Renal pelvis (tissue), 12 donors: ENCODE data around the gene ZYG11A. TPM values are rescaled to one million over a fixed set of nuclear protein-coding genes. Genes with fewer than 3 reads are reported as not detected.
A peak's percentile ranks its signal among the peaks of the same experiment; 100 is the strongest.
"Not testable (repeated sequence)": the region's sequence is repeated elsewhere in the genome, so short reads cannot be mapped to it uniquely, and the experiment has no call there.

Experiments used
- DNase-seq: peaks from one replicate; pipeline ENCODE4 v3.0.0-alpha.2; 2013
- long read RNA-seq, 16 experiments: transcript quantifications; one replicate each; lab custom pipeline, GENCODE V29; 2026
- polyA plus RNA-seq, 3 donors: library from polyadenylated mRNA; unstranded; fragments of 120-200 nt; gene quantifications; one replicate each; pipeline ENCODE4 v1.2.1, GENCODE V29; 2013; ENCODE audit not compliant: insufficient read length in 3 of 3

Gene ZYG11A
- polyA plus RNA-seq, result under 1 TPM; 0.17 to 0.27 (median 0.18) TPM
- long read RNA-seq, donor 1, result 0 reads
- long read RNA-seq, donor 2, result 0 reads
- long read RNA-seq, donor 3, partial matches to known transcripts, result 5 of 24 reads
- long read RNA-seq, donor 3, other reads (novel, unspliced or antisense), result 19 of 24 reads
- long read RNA-seq, donor 4, result 0 reads
- long read RNA-seq, donor 5, result 0 reads
- long read RNA-seq, donor 6, result 0 reads
- long read RNA-seq, donor 7, result 0 reads
- long read RNA-seq, donor 8, result 0 reads
- long read RNA-seq, donor 9, partial matches to known transcripts, result 25 of 75 reads
- long read RNA-seq, donor 9, other reads (novel, unspliced or antisense), result 50 of 75 reads
- long read RNA-seq, donor 10, result 0 reads
- long read RNA-seq, donor 11, result 0 reads
- long read RNA-seq, donor 12, result 0 reads
- long read RNA-seq, donor 13, result 0 reads
- long read RNA-seq, donor 14, result 0 reads
- long read RNA-seq, donor 15, result 0 reads
- long read RNA-seq, donor 16, partial matches to known transcripts, result 33 of 49 reads
- long read RNA-seq, donor 16, other reads (novel, unspliced or antisense), result 16 of 49 reads

GRCh38 chr1:52842643-52843310 is at the start of gene ZYG11A:
Gene ZYG11A (plus strand): TSS chr1:52842760. CDS start chr1:52842884, 124 bp downstream.
- DNase-seq, result peak; percentile 60

DNA sequence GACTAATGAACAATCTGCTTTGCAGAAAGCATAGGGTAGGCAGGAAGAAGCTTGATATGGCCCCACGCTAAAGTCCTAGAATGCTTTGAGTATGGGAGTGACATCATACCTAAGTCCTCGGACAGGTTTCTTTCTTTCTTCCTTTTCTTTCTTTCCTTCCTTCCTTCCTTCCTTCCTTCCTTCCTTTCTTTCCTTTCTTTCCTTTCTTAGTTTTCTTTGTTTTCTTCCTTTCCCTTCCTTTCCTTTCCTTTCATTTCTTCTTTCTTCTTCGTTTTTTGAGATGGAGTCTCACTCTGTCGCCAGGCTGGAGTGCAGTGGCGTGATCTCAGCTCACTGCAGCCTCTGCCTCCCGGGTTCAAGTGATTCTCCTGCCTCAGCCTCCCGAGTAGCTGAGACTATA is 48.8 kb upstream of the ZYG11A start:
- DNase-seq, result not testable (repeated sequence)

DNA sequence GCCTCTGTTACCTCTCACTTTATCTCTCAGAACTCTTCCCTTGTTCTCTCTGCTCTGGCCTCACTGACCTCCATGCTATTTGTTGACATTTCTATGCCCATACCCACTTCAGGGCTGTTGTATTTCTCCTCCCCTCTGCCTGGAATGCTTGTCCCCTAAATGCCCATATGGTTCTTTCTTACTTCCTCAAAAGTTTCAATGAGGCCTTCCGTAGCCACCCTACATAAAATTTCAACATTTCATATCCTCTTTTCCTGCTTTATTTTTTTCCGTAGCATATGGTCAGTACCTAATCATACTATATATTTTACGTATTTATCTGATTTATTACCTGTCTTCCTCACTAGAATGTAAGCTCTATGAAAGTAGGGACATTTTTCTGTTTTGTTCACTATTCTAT is 47.1 kb upstream of the ZYG11A start:
- no peak for DNase-seq

DNA sequence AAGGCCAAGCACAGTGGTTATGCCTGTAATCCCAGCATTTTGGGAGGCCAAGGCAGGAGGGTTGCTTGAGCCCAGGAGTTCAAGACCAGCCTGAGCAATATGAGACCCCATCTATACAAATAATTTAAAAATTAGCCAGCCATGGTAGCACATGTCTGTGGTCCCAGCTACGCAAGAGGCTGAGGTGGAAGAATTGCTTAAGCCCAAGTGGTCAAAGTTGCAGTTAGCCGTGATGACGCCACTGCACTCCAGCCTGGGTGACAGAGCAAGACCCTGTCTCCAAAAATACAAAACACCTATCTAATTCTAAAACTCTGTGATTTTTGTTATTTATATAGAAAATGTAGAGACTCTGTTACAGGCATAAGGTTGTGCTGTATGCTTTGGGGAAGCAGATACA is 44.2 kb upstream of the ZYG11A start:
- no peak for DNase-seq

GRCh38 chr1:52801011-52801410 is 41.5 kb upstream of the ZYG11A start:
- no peak for DNase-seq

DNA sequence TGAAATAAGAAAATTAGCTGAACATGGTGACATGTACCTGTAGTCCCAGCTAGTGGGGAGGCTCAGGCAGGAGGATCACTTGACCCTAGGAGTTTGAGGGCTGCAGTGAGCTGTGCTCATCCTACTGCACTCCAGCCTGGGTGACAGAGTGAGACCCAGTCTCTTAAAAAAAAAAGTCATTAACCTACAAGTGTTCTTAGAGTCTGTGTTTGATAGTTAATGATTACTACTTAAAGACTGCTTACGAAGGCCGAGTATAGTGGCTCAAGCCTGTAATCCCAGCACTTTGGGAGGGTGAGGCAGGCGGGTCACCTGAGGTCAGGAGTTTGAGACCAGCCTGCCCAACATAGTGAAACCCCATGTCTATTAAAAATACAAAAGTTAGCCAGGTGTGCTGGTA is 38.5 kb upstream of the ZYG11A start:
- not testable (repeated sequence) for DNase-seq

- no peak for DNase-seq
These were observed 28.1 kb upstream of the ZYG11A start for GRCh38 chr1:52814465-52814864.

DNA sequence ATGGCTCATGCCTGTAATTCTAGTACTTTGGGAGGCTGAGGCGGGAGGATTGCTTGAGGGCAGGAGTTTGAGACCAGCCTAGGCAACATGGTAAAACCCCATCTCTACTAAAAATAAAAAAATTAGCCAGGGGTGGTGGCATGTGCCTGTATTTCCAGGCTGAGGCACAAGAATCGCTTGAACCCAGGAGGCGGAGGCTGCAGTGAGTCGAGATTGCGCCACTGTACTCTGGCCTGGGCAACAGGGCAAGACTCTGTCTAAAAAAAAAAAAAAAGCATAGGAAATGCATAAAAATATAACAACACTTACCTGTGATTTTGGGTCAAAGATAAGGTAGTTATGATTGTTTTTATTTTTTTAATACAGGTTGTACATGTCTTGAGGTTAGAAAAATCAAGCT is 21.7 kb upstream of the ZYG11A start:
- DNase-seq, result not testable (repeated sequence)

- DNase-seq, result no peak
These were observed 16.7 kb upstream of the ZYG11A start for GRCh38 chr1:52825868-52826267.

GRCh38 chr1:52834798-52835197 is 7.8 kb upstream of the ZYG11A start:
- no peak for DNase-seq

- no peak for DNase-seq
These were observed 6.5 kb upstream of the ZYG11A start for GRCh38 chr1:52836035-52836434.

DNA sequence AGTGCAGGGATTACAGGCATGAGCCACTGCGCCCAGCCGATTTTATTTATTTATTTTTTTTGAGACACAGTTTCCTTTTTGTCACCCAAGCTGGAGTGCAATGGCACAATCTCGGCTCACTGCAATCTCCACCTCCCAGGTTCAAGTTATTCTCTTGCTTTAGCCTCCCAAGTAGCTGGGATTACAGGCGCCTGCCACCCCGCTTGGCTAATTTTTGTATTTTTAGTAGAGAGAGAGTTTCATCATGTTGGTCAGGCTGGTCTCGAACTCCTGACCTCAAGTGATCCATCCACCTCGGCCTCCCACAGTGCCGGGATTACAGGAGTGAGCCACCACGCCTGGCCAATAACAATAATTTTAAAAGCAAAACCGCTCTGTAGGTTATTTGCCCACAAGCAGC is 3.4 kb upstream of the ZYG11A start:
- DNase-seq, result not testable (repeated sequence)

DNA sequence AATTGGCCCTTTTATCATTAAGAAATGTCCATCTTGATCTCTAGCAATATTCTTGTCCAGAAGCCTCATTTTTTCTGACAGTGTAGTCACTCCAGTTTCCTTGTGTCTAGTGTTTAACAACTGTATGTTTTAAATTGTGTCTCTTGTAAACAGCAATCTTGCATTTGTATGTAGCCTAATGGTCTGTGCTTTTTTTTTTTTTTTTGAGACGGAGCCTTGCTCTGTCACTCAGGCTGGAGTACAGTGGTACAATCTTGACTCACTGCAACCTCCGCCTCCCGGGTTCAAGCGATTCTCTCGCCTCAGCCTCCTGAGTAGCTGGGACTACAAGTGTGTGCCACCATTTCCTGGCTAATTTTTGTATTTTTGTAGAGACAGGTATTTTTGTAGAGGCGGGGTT is 2.6 kb downstream of the ZYG11A start:
- not testable (repeated sequence) for DNase-seq

DNA sequence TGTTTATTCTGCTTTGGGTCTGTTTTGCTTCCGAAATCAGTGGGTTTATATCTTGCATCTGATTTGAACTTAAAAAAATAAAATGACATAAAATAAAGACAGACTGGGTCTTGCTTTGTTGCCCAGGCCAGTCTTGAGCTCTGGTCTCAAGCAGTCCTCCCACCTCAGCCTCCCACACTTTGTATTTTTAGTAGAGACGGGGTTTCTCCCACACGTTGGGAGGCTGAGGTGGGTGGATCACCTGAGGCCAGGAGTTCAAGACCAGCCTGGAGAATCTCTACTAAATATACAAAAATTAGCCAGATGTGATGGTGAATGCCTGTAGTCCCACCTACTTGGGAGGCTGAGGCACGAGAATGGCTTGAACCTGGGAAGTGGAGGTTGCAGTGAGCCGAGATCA is 5.9 kb downstream of the ZYG11A start:
- DNase-seq, result no peak

- DNase-seq, result no peak
These were observed 8.4 kb downstream of the ZYG11A start for GRCh38 chr1:52850951-52851350.

DNA sequence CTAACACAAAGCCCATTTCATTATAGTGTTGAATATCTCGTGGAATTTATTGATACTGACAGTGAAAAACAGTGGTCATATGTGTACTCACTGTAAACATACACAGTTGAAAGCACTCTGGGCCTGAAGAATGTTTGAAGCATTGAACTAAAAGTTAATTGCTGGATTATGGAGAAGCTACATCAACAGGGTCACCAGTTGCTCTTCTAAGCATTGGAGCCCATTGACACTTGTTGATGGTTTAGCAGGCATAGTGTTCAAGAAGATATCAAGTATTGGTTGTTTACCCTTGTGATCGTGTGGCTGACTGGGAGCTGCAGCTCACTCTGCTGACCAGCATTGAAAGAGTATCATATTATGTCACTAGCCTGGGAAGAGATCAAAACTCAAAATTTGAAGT is 10.3 kb downstream of the ZYG11A start:
- DNase-seq, result no peak

- no peak for DNase-seq
These were observed 13.0 kb downstream of the ZYG11A start for GRCh38 chr1:52855584-52855983.

DNA sequence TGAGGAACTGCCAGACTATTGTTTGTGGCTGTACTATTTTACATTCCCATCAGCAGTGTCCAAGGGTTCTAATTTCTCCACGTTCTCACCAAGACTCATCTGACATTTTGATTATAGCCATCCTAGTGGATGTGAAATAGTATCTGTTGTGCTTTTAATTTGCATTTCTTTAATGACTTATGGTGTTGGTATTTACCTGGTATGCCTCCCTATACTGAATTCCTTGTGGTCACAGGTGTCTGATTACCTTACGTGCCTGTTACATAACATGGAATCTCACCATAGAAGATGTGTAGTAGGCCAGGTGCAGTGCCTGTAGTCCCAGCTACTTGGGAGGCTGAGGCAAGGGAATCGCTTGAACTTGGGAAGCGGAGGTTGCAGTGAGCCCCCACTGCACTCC is 13.5 kb downstream of the ZYG11A start:
- no peak for DNase-seq

- DNase-seq, result no peak
These were observed 14.9 kb downstream of the ZYG11A start for GRCh38 chr1:52857443-52857842.

DNA sequence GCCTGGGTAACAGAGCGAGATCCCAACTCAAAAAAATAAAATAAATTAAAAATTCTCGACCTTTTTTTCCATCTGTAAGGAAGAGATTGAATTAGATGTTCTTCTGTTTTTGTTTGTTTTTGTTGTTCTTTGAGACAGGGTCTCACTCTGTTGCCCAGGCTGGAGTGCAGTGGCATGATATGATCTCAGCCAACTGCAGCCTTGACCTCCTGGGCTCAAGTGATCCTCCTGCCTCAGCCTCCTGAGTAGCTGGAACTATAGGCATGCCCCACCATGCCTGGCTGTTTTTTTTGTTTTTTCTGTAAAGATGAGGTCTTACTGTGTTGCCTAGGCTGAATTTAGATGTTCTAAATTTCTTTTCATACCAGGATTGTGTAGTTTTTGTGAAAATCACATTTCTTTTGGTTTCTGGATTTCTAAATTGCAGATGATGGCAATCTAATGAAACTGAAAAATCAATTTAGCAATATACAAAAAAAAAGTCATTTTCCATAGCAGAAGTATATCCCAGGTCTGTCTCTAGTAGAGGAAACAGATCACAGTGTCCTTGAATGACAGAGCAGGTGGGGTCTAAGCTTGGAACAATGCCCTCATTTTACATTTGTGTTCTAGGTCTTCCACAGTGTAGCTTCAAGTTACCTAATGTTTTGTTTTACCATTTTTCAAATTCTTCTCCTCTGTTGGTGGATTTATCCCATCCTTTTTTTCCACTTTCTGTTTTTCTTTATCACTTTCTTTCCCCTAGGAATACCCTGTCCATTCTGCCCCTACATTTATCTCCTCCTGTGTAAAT is 20.3 kb downstream of the ZYG11A start:
- no peak for DNase-seq

DNA sequence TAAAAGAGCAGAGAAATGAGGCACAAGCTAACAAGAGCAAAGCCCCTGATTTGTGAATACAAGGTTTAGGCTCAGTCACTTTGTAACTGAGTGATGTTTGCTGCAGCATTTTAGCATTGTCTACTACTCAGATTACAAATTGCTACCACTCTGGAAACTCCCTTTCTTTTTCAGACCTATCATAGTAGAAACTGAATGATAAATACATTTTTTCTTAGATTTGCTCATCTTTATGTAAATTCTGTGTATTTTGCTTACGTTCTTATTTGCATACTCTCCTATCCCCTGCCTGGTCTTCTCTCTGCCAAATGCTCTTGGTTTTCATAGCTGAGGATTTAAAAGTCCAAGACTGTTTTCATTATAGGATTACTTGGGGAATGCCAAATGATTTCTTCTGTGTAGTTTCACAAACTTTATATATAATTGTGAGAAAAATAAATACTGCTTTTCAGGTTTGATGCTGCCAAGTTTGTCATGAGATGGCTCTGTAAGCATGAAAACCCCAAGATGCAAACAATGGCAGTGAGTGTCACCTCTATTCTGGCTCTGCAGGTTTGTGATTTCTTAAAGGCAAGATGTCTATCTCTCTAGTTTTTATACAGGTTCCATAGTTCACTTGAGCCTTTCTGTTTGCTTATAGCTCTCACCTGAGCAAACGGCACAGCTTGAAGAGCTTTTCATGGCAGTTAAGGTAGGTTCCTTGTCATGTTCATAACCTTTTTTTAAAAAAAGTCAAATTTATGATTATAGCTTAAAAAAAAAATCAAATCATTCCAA is 24.7 kb downstream of the ZYG11A start:
- DNase-seq, result no peak
